K562 (cell line): ENCODE data around the gene PAX5.

Experiments
- ATF7 ChIP-seq: fragments of 450-650 bp; IDR thresholded peaks from 2 replicates; pipeline ENCODE4 v1.7.1; 2014; ENCODE audit warnings: mild to moderate bottlenecking, moderate library complexity
- FOXJ3 ChIP-seq: sonication (generic); formaldehyde crosslinking; IDR thresholded peaks from 2 replicates; pipeline ENCODE4 v1.4.0; 2020; ENCODE audit warnings: mild to moderate bottlenecking, missing genetic modification reagents
- MYNN ChIP-seq, 2 experiments: sonication (generic); formaldehyde crosslinking in 1 of 2; IDR thresholded peaks; 2 replicates each; pipeline versions ENCODE4 v1.5.0 to v1.6.1; 2016 to 2020; ENCODE audit warnings: antibody characterized with exemption in 1 of 2, missing genetic modification reagents in 1 of 2
- NUFIP1 ChIP-seq: fragments of 450-650 bp; IDR thresholded peaks from 2 replicates; pipeline ENCODE4 v1.6.1; 2018; ENCODE audit not compliant: partially characterized antibody
- TF ChIP-seq, protein P1 (sequence below), 2 experiments: fragments of 450-650 bp; formaldehyde crosslinking in 1 of 2; IDR thresholded peaks; 2 replicates each; pipeline versions ENCODE4 v1.4.0 to v1.6.1; 2014 to 2020; ENCODE audit warnings: mild to moderate bottlenecking in 2 of 2, borderline replicate concordance in 1 of 2, low read depth in 1 of 2
- TF ChIP-seq, protein P2 (sequence below), 3 experiments: fragments of 200-800 bp in 1 of 3; fragments of 250-450 bp in 1 of 3; fragments of 450-650 bp in 1 of 3; sonication (Bioruptor Pico) in 1 of 3; sonication (Bioruptor generic) in 1 of 3; formaldehyde crosslinking in 1 of 3; IDR thresholded peaks; 2 replicates each; pipeline versions ENCODE4 v1.6.1 to v1.8.0; 2016 to 2022; ENCODE audit warnings: mild to moderate bottlenecking in 2 of 3, missing genetic modification characterization in 2 of 3, missing compliant biosample characterization in 1 of 3, moderate library complexity in 1 of 3
- TF ChIP-seq, protein P3 (sequence below), 3 experiments: IDR thresholded peaks in 2 of 3; conservative IDR thresholded peaks in 1 of 3; 2 replicates each; pipeline ENCODE4 v1.5.1; 2011 to 2012; ENCODE audit warnings: low read length in 3 of 3, mild to moderate bottlenecking in 3 of 3, control low read depth in 2 of 3, improper control_type of control experiment in 1 of 3, inconsistent platforms in 1 of 3, low read depth in 1 of 3, mixed read lengths in 1 of 3, moderate library complexity in 1 of 3; ENCODE audit not compliant: insufficient read depth in 2 of 3

DNA sequence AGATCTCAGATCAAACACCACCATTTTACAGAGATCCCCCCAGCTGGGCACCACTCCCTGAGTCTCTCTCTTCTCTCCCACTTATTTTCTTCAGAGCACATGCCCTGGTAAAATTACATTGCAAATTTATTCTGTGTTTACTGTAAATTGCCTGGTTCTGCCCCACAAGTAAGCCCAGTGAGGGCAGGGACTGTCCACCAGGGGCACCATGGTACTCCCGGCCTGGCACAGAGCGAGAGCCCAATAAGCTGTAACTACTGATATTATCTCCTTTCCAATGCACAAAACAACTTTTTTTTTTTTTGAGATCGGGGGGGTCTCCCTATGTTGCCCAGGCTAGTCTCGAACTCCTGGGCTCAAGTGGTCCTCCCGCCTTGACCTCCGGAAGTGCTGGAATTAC lies 123.0 kb downstream of the PAX5 start:
- TF ChIP-seq, protein P1, sequence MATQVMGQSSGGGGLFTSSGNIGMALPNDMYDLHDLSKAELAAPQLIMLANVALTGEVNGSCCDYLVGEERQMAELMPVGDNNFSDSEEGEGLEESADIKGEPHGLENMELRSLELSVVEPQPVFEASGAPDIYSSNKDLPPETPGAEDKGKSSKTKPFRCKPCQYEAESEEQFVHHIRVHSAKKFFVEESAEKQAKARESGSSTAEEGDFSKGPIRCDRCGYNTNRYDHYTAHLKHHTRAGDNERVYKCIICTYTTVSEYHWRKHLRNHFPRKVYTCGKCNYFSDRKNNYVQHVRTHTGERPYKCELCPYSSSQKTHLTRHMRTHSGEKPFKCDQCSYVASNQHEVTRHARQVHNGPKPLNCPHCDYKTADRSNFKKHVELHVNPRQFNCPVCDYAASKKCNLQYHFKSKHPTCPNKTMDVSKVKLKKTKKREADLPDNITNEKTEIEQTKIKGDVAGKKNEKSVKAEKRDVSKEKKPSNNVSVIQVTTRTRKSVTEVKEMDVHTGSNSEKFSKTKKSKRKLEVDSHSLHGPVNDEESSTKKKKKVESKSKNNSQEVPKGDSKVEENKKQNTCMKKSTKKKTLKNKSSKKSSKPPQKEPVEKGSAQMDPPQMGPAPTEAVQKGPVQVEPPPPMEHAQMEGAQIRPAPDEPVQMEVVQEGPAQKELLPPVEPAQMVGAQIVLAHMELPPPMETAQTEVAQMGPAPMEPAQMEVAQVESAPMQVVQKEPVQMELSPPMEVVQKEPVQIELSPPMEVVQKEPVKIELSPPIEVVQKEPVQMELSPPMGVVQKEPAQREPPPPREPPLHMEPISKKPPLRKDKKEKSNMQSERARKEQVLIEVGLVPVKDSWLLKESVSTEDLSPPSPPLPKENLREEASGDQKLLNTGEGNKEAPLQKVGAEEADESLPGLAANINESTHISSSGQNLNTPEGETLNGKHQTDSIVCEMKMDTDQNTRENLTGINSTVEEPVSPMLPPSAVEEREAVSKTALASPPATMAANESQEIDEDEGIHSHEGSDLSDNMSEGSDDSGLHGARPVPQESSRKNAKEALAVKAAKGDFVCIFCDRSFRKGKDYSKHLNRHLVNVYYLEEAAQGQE (IDR thresholded peaks at IDR 0.05; ENCODE audit: borderline replicate concordance), result no peak
- TF ChIP-seq, protein P1 (CRISPR knock-in tag; IDR thresholded peaks at IDR 0.05; ENCODE audit: low read depth), result no peak
- TF ChIP-seq FOXJ3 (CRISPR knock-in tag), result no peak
- TF ChIP-seq, protein P2, sequence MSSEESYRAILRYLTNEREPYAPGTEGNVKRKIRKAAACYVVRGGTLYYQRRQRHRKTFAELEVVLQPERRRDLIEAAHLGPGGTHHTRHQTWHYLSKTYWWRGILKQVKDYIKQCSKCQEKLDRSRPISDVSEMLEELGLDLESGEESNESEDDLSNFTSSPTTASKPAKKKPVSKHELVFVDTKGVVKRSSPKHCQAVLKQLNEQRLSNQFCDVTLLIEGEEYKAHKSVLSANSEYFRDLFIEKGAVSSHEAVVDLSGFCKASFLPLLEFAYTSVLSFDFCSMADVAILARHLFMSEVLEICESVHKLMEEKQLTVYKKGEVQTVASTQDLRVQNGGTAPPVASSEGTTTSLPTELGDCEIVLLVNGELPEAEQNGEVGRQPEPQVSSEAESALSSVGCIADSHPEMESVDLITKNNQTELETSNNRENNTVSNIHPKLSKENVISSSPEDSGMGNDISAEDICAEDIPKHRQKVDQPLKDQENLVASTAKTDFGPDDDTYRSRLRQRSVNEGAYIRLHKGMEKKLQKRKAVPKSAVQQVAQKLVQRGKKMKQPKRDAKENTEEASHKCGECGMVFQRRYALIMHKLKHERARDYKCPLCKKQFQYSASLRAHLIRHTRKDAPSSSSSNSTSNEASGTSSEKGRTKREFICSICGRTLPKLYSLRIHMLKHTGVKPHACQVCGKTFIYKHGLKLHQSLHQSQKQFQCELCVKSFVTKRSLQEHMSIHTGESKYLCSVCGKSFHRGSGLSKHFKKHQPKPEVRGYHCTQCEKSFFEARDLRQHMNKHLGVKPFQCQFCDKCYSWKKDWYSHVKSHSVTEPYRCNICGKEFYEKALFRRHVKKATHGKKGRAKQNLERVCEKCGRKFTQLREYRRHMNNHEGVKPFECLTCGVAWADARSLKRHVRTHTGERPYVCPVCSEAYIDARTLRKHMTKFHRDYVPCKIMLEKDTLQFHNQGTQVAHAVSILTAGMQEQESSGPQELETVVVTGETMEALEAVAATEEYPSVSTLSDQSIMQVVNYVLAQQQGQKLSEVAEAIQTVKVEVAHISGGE (CRISPR knock-in tag; IDR thresholded peaks at IDR 0.05), result no peak
- no peak for TF ChIP-seq MYNN (IDR thresholded peaks at IDR 0.05)
- TF ChIP-seq MYNN (CRISPR knock-in tag; IDR thresholded peaks at IDR 0.05), result no peak
- no peak for TF ChIP-seq NUFIP1
- TF ChIP-seq, protein P3, sequence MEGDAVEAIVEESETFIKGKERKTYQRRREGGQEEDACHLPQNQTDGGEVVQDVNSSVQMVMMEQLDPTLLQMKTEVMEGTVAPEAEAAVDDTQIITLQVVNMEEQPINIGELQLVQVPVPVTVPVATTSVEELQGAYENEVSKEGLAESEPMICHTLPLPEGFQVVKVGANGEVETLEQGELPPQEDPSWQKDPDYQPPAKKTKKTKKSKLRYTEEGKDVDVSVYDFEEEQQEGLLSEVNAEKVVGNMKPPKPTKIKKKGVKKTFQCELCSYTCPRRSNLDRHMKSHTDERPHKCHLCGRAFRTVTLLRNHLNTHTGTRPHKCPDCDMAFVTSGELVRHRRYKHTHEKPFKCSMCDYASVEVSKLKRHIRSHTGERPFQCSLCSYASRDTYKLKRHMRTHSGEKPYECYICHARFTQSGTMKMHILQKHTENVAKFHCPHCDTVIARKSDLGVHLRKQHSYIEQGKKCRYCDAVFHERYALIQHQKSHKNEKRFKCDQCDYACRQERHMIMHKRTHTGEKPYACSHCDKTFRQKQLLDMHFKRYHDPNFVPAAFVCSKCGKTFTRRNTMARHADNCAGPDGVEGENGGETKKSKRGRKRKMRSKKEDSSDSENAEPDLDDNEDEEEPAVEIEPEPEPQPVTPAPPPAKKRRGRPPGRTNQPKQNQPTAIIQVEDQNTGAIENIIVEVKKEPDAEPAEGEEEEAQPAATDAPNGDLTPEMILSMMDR (IDR thresholded peaks at IDR 0.05 in 2 of 3, conservative IDR thresholded peaks at IDR 0.05 in 1 of 3; ENCODE audit: insufficient read depth in 2 of 3, low read depth in 1 of 3, low read length in 3 of 3), result no peak
- no peak for TF ChIP-seq ATF7
